Daoy (cell line): ENCODE measurements around the gene DNPEP. TPM values are rescaled to one million over a fixed set of nuclear protein-coding genes. Genes with fewer than 3 reads are reported as not detected.

ENCODE experiments used
- DNase-seq: peaks from one replicate; pipeline ENCODE4 v3.0.0-alpha.2; 2015; ENCODE audit warnings: low read depth
- total RNA-seq: library from RNA; depleted of rRNA; stranded (reverse); fragments of >200 nt; shearing (Covaris generic); gene quantifications from 2 replicates; pipeline ENCODE4 v1.2.3, GENCODE V29; 2014

The DNPEP gene
- total RNA-seq, 1 experiment from 2014 or later = 72.1 TPM

DNA sequence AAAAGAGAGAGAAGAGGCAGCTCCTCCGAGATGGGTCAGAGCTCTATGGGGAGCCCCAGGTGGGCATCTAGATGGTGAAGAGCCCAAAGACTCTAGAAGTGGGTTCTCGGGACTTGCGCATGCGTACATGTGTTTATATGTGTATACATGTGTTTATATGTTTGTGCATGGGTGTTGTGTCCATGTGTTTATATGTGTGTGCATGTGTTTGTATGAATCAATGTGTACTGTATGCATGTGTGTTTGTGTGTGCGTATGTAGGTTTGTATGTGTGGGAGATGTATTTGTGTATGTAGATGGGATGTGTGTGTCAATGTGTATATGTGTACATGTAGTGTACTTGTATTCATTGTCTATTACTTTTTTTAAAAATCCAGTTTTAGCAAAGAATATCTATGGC lies 25.6 kb downstream of the DNPEP start:
- DNase-seq = no peak

DNA sequence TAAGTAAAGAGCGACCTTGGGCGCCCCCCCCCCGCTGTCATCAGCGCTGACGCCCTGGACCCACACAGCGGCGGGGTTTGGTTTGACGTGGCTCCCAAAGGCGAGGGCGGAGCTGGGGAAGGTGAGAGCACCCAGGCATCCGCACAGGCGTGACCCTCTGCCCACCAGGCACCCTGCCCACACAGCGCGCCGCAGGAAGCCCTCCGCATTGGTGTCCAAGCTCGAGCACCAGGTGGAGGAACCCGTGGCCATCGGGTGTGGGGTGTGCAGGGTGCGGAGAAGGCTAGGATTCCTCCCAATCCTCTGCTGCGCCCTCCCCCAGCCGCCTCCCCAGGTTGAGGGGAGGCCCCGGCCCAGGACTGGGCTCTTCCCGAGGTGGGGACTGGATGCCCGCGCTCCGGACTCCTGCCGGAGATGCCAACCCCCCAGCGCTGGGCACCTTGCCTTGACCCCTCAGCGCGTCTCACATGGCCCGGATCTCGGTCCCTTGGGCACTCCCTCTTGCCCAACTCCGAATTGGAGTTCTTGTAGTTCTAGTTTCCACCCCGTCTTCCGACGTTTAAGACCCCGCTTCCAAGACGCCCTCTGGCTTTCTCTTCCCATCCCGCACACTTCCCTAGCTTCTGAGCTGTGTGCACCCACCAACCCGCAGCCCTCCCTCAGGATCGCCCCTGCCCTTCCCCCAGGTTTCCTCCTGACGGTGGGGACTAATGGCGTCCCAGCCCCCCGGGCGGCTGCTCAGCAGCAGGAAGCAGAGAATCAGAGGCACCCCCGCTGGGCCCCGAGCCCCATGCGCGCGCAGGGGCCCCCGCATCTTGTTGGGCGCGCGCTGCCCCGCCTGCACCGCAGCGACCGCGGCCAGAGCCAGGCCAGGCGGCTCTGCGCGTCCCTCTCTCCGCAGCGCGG lies 29.3 kb downstream of the DNPEP start:
- peak; percentile 27 for DNase-seq

- DNase-seq = no peak
Observed at GRCh38 chr2:219356834-219357233, 30.9 kb downstream of the DNPEP start.

- no peak for DNase-seq
Observed at GRCh38 chr2:219354582-219354981, 33.1 kb downstream of the DNPEP start.

DNA sequence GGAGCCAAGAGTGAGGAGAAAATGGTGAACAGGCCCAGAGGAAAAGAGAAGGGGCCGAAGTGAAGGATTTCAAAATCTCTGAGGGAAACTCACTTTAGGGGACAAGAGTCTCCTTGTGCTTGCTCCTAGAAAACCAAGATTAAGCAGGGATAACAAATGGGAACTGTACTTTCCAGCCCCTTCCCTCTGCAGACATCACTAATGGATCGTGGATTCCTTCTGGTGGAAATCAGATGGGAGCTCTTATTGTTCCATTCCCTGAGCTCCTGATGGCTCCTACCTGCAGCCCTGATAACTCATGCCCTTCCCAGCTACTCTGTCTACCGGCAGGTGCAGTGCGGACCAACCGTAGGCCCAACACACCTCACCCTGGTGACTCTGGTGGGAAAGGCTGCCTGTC lies 34.6 kb downstream of the DNPEP start:
- no peak for DNase-seq

DNA sequence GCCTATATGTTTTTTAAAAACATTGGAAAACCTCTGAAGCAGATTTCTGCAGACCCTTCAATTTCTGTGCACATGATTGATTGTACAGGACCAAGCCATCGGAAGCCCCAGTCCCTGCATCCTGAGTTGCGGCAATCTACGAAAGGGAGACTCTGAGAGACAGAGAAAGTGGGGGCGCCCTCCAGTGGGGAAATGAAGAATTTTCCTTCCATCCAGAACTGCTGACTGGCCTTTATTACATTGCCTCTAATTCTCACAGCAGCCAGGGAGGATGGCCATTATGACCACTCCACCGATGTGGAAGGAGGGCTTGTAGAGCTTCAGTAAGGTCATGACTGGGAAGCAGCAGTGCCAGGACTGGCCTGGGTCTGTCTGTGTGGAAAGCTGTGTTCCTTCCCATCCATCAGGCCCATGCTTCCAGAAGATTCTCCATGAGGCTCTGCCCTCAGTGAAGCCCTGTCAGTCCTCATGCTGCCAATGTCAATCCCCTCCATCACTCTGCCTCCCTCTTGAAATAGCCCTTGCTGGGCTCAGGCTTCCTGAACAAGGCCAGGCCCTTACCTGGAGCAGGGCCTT lies 35.2 kb downstream of the DNPEP start:
- peak; percentile 60 for DNase-seq

DNA sequence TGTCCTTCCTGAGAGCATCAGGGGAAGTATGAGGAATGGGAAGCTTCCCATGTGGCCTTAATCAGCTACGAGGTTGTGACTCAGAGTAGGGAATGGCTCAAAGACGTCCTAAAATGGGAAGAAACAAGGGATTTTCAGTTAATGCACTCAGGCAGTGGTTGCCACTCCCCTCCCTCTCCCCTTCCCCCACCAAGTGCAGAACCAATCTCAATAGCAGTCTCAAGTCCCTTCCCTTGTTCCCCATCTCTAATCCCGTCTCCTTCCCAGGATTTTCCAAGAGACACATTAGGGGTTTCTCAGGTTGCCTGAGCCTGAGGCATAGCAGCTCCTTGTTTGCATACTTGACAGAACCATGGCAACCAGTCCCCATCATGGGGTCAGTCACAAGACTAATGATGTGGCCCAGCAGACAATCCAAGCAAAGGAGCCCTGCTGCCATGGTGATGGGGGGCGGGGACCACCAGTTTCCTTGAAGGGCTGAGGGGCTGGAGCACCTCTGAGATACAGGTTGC lies 36.9 kb downstream of the DNPEP start:
- peak; percentile 15 for DNase-seq

- no peak for DNase-seq
Observed at GRCh38 chr2:219350215-219350614, 37.5 kb downstream of the DNPEP start.

DNA sequence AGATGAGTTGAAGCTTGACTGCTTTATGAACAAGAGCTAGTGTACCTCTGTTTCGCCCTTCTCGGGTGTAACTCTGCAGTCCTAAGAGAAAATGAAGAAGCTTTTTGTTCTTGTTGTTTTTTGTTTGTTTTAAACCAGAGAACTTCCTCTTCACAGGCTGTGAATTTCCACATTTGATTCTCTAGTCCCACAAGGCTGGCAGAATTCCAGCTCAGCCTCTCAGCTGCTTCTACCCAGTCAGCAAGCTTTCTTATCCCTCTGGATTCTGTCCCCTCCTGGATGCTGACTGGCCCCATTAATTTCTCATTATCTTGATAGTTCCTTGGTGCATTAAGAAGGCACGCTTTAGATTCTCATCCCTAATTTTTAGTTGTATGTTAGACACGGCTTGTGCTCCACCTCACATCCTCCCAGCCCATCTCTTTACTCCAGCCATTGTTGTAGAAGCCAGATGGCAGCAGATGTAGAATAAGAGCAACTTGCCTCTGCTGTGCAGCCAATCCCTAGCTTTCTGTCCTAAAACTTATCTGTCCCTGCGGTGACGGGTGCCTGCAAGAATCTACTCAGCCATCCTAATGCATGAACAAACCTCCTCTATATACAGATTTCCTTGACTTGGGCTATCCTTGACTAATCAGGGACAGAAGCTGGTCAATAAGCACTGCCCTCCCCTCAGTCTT lies 42.8 kb downstream of the DNPEP start:
- DNase-seq = peak; percentile 17

GRCh38 chr2:219335373-219335786 lies 52.3 kb downstream of the DNPEP start:
- DNase-seq = no peak

DNA sequence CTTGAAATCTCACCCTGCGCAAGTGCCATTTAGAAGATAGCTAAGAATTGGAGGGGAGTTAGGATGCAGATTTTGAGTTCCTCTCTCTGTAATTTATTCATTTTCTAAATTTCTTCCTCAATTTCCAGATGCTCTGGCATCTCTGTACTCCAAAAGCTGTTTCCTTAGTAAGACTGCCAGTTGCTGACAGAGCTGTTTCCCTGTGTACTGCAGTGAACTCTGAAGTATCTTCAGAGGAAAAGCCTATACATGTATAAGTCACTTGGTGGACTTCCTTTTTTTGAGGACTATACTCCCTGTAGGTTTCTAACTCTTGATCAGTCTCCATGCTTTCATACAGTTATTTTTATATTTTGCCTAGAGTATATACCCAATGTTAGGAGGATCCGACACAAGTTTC lies 53.6 kb downstream of the DNPEP start:
- no peak for DNase-seq

- DNase-seq = no peak
Observed at GRCh38 chr2:219332542-219332941, 55.2 kb downstream of the DNPEP start, which contains the start of gene RESP18. RESP18 (minus strand) TSS chr2:219332744.

DNA sequence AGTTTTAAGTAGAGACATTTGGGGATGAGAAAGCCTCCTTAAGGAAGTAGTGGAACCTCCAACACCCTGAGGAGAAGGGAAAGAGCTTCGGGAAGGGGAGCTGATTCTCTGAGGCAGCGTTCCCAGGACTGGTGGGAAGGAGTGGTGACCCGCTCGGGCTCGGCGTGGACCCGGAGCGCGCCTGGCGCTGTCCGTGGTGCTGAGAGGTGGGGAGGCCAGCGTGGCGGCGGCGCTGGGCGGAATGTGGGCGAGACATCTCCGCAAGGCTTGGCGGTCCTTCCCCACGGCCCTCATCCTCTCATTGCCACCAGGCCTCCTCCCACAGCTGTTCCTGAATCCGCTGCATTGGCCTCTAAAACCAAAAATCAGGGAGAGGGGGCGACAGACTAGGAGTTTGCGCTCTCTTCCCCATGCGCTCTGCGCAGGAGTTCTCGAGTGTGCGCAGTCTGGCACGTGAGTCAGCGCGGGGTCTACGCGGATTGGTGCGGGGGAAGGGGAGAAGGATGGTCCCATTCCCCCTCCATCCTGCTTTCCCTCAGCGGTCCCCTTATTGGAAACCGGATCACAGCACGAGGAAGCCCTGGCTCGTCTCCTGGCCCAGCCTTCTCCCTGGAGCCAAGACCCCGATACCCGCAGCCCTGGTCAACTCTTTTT lies 56.0 kb downstream of the DNPEP start:
- peak; percentile 58 for DNase-seq

DNA sequence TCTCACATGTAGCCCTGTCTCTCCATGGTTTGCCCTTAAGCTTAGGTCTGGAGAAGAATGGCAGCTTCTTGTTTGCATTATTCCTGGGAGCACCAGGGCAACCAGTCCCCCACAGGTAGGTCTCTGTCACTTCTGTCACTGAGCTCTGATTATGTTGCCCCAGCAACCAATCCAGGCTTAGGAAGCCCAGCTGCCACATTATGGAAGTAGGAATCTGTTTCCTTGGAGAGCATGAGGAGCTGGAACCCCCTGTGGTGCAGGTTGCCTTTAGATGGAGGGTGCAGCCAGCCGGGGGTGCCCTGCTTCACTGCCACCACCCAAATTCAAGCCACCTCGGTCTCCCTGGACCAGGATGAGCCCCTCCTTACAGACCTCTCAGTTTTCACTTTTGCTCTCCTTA lies 60.0 kb downstream of the DNPEP start:
- DNase-seq = no peak

GRCh38 chr2:219325657-219326315 lies 61.9 kb downstream of the DNPEP start:
- no peak for DNase-seq

- DNase-seq = no peak
Observed at GRCh38 chr2:219325136-219325535, 62.6 kb downstream of the DNPEP start.

DNA sequence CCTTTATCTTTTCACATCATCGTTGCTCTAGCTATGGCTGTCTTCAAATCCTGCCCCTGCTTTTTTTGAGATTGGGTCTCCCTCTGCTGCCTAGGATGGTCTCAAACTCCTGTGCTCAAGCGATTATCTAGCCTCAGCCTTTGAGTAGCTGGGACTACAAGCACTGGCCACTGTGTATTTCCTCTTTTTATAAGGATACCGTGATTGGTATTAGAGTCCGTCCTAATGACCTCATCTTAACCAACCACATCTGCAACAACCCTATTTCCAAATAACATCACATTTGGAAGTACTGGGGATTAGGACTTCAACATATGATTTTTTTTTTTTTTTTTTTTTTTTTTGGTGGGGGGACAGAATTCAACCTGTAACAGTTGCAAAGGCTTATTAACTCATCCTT lies 64.3 kb downstream of the DNPEP start:
- DNase-seq = no peak
